GM10248 (cell line): ENCODE results near the gene PNPLA2.

Experiments
- CTCF ChIA-PET: fragments of 300-600 bp; sonication (Branson Sonifier 250); formaldehyde crosslinking; extraction: SDS; loops from one replicate; lab custom pipeline; 2021; ENCODE audit warnings: antibody characterized with exemption; lab: Yijun Ruan, JAX
- POLR2A ChIA-PET: fragments of 350-650 bp; sonication (Branson Sonifier 250); formaldehyde crosslinking; extraction: SDS; loops from one replicate; lab custom pipeline; 2020; ENCODE audit warnings: antibody characterized with exemption; lab: Yijun Ruan, JAX
- DNase-seq: peaks from one replicate; pipeline ENCODE4 v3.0.0; 2012; ENCODE audit errors: extremely low spot score
- TF ChIP-seq, protein P1 (sequence below): IDR thresholded peaks from 2 replicates; pipeline ENCODE4 v1.5.1; 2012; ENCODE audit warnings: mild to moderate bottlenecking, low read depth; ENCODE audit errors: extremely low read depth, missing control alignments, control extremely low read depth

Gene PNPLA2

DNA sequence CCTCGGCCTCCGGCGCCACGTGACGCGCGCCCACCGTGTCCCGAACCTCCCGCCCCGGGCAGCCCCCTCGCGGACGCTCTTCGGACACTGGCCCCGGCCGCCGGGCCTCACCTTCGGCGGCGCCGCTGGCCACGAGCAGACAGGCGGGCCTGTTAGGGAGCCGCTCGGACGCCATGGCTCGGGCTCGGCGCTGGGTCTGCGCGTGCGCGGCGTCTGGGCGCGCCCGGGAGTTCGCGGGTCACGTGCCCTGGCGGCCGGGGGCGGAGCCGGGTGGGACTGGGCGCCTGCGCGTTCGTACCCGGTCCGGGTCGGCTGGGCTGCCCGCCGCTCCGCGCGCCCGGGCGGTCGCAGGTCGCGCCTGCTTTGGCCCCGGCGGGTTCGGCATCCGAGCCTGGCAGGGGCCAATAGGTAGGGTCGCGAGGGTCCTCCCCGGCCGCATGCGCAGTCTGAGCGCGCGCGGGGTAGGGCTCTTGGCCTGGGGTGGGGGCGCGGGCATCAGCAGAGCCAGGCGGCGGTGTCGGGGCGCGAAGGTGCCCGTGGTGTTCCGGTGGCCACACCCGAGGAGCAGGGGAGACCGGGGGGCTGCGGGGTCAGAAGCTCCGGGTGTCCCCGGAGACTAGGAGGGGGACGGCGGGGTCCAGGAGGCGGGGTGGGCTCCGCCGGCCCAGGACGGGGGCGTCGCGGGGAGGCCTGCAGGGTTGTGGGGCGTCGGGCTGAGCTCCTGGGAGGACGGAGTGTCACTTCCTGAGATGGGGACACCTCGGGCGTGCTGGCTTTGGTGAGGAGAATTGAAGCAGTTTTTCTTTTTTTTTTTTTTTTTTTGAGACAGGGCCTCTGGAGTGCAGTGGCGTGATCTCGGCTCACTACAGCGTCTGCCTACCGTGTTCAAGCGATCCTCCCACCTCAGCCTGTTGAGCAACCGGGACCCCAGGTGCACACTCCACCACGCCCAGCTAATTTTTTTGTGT is 41.1 kb upstream of the PNPLA2 start, which contains the start of gene GATD1:
TSS of gene GATD1 (minus strand) at position 200 of the 968 bp plus-strand sequence. CDS start at position 175, 25 bp downstream.
- DNase-seq: peak; percentile 100
- TF ChIP-seq, protein P1, sequence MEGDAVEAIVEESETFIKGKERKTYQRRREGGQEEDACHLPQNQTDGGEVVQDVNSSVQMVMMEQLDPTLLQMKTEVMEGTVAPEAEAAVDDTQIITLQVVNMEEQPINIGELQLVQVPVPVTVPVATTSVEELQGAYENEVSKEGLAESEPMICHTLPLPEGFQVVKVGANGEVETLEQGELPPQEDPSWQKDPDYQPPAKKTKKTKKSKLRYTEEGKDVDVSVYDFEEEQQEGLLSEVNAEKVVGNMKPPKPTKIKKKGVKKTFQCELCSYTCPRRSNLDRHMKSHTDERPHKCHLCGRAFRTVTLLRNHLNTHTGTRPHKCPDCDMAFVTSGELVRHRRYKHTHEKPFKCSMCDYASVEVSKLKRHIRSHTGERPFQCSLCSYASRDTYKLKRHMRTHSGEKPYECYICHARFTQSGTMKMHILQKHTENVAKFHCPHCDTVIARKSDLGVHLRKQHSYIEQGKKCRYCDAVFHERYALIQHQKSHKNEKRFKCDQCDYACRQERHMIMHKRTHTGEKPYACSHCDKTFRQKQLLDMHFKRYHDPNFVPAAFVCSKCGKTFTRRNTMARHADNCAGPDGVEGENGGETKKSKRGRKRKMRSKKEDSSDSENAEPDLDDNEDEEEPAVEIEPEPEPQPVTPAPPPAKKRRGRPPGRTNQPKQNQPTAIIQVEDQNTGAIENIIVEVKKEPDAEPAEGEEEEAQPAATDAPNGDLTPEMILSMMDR: no peak
- POLR2A ChIA-PET: interaction anchor here (0.5 to 0.7 kb wide), 2 partner anchors 61 to 148 kb away, joined by 4 read pairs; no protein-coding TSS in a partner anchor
- CTCF ChIA-PET: interaction anchor here (2.7 to 2.8 kb wide), 2 partner anchors 12 to 13 kb away, joined by 10 to 11 read pairs; partner anchors contain the start of gene CEND1

DNA sequence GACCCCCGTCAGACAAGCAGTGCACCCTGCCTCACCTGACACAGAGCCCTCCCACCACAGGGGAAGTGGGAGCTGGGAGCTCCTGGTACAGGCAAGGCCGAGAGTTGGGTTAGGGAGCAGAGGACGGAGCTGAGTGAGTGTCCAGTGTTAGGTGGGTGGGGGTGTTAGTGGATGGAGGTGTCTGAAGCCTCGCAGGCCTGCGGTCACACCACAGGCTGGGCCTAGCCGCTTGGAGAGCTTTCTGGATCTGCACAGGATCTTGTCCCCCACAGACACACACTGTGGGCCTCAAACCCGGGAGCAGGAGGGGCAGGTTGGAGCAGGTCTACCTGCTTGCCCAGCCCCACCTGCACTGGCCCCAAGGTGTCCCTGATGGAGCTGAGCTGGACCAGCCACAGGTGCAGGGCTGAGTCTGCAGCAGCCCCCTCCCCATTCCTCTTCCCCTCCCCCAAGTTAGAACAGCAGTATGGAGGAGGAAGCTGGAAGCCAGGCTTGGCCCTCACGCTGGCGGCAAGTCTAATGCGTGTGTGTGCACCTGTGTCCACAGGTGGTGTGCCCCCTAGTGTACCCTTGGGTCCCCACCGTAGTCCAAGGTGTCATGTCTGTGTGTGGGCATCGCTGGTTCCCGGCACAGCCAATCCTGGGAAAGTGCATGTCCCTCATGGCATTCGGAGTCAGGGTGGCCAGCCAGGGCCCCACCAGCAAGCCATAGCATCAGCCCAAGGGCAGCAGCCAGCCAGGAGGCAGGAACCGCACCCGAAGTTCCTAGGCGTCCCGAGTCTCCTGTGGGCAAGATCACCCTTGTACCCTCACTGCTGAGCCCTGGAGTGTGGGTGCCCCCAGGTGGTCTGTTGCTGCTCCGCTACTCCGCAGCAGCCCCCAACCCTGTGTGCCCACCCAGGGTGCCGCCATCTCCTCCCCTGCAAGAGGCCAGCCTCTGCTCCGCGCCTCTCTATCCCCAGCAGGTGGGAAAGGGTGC is 39.4 kb upstream of the PNPLA2 start:
- no peak for DNase-seq
- ChIA-PET CTCF (interaction anchor here (2.7 kb wide), 1 partner anchor 11 kb away, joined by 10 read pairs; the partner anchor contains the start of gene CEND1), POLR2A (no interaction called here)
- TF ChIP-seq, protein P1: no peak

DNA sequence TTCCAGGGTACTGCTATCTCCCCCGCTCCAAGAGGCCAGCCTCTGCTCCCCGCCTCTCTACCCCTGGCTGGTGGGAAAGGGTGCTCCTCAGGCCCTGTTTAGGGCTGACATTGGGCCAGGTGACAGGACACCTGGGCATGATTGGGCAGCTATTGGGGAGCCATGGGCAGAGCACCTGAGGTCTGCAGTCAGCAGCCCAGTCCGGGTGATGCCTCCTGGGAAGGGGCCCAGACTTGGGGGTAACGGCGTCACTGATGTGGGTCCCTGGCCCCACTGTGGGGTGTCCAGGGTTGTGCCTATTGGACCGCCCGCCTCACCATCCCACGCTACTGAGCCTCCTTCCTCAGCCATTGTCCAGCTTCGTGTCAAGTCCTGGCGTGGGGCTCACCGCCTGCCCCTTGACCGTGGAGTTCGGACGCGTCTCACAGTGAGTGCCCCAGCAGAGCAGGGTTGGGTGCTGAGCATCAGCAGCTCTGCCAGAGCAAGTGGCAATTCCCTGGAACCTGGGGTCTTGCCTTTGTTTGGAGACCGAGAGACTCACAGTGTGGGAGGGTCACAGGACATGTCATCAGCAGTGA is 38.7 kb upstream of the PNPLA2 start:
- ChIA-PET POLR2A (no interaction called here), CTCF (no interaction called here)
- DNase-seq: no peak
- TF ChIP-seq, protein P1: no peak

DNA sequence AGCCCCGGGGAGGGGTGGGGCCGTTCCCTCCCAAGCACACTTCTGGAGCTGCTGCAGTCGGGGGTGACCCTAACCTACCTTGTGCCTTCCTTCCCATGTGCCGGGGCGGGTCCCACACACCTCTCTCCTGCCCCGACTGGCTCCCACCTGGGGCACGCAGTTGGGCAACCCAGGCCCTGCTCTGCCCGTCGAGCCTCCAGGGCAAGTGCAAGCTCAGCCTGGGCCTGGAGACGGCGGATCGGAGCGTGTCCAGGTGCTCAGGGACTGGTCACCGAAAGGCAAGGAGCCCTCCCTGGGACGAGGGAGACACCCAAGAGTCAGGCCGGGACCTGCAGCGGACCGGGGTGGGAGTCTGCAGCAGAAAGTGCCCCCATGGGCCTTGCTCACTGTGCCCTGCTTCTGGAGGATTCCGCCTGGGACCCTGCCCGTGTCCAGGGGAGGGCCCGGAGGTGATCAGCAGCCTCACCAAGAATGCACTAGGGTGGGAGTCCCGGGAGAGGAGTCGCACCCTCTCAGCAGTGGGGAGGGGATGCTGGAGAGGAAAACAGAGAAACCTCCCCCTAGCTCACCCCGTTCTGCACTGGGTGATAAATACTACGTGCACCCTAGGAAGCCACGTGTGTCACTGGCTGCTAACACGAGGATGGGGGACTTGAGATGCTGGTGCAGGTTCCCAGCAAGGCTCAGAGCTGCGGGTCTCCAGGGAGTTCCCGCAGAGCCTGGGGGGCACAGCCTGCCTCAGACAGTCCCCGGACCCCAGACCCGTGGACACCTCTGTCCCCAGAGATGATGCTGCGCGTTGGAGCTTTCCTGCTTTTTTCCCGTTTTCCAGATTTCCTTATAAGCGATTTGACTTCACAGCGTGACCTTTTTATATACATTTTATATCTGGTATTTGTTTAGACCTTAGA is 36.2 kb upstream of the PNPLA2 start:
- ChIA-PET CTCF (interaction anchor here (1.5 to 2.0 kb wide), 2 partner anchors 14 to 47 kb away, joined by 4 to 12 read pairs; no protein-coding TSS in a partner anchor), POLR2A (no interaction called here)
- no peak for DNase-seq
- TF ChIP-seq, protein P1: no peak

DNA sequence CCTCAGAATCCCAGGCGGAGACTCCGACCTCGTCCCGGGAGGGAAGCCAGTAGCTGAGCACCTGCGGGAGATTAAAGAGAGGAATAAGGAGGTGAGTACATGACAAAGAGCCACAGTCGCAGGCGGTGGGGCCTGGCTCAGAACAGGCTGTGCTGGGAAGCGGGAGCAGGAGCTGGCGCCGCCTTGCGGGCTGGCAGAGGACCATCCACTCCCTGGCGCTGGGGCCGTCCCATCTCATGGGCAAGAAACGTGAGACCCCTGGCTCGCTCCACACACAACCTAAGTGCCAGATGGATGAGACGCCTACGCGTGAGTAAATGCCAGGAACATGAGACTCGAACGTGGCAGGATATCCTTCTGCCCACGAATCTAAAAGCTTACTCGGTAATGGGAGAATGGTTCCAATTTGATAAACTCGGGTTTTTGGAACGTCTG is 35.1 kb upstream of the PNPLA2 start:
- TF ChIP-seq, protein P1: peak; percentile 35
- CTCF ChIA-PET: interaction anchor here (0.7 to 2.0 kb wide), 3 partner anchors 13 to 59 kb away, joined by 3 to 12 read pairs (median 4); partner anchors contain the start of gene TSPAN4
- POLR2A ChIA-PET: no interaction called here
- DNase-seq: no peak
